ENCODE measurements around the gene REC8. TPM values are rescaled to one million over a fixed set of nuclear protein-coding genes. Genes with fewer than 3 reads are reported as not detected.

Gene REC8
- total and polyA plus RNA-seq, 2 of the 13 experiments (the other 11 are each of a cell fraction or from before 2014, with no cell fraction given), result 3.4 to 14.7 TPM

GRCh38 chr14:24135834-24136683 lies 35.8 kb upstream of the REC8 start, which contains the start of gene PSME1 (continued):
- TF ChIP-seq, protein P1, sequence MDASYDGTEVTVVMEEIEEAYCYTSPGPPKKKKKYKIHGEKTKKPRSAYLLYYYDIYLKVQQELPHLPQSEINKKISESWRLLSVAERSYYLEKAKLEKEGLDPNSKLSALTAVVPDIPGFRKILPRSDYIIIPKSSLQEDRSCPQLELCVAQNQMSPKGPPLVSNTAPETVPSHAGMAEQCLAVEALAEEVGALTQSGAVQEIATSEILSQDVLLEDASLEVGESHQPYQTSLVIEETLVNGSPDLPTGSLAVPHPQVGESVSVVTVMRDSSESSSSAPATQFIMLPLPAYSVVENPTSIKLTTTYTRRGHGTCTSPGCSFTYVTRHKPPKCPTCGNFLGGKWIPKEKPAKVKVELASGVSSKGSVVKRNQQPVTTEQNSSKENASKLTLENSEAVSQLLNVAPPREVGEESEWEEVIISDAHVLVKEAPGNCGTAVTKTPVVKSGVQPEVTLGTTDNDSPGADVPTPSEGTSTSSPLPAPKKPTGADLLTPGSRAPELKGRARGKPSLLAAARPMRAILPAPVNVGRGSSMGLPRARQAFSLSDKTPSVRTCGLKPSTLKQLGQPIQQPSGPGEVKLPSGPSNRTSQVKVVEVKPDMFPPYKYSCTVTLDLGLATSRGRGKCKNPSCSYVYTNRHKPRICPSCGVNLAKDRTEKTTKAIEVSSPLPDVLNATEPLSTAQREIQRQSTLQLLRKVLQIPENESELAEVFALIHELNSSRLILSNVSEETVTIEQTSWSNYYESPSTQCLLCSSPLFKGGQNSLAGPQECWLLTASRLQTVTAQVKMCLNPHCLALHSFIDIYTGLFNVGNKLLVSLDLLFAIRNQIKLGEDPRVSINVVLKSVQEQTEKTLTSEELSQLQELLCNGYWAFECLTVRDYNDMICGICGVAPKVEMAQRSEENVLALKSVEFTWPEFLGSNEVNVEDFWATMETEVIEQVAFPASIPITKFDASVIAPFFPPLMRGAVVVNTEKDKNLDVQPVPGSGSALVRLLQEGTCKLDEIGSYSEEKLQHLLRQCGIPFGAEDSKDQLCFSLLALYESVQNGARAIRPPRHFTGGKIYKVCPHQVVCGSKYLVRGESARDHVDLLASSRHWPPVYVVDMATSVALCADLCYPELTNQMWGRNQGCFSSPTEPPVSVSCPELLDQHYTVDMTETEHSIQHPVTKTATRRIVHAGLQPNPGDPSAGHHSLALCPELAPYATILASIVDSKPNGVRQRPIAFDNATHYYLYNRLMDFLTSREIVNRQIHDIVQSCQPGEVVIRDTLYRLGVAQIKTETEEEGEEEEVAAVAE (CRISPR knock-in tag; IDR thresholded peaks at IDR 0.05; ENCODE audit: borderline replicate concordance), result peak; percentile 88
- no peak for TF ChIP-seq ZNF841 (CRISPR knock-in tag; IDR thresholded peaks at IDR 0.05; ENCODE audit: borderline replicate concordance)
- TF ChIP-seq FOXP4 (CRISPR knock-in tag; IDR thresholded peaks at IDR 0.05), result peak; percentile 50; the same call in 1 of the 2 replicates
- peak; percentile 65 for TF ChIP-seq ZNF281 (CRISPR knock-in tag; IDR thresholded peaks at IDR 0.05; ENCODE audit: borderline replicate concordance)
- no peak for TF ChIP-seq ZNF737 (CRISPR knock-in tag; IDR thresholded peaks at IDR 0.05; ENCODE audit: borderline replicate concordance)
- TF ChIP-seq CBX5 (CRISPR knock-in tag; IDR thresholded peaks at IDR 0.05; ENCODE audit: borderline replicate concordance), result peak; percentile 84; the same call in 1 of the 2 replicates
- TF ChIP-seq TARDBP (CRISPR knock-in tag; IDR thresholded peaks at IDR 0.05), result peak; percentile 11; the same call in 1 of the 2 replicates
- no peak; the same call in 1 of the 2 replicates for TF ChIP-seq ARID2 (CRISPR knock-in tag; IDR thresholded peaks at IDR 0.05; ENCODE audit: borderline replicate concordance)
- TF ChIP-seq ZMAT3 (CRISPR knock-in tag; conservative IDR thresholded peaks at IDR 0.05), result no peak; the same call in 1 of the 2 replicates
- TF ChIP-seq, protein P2, sequence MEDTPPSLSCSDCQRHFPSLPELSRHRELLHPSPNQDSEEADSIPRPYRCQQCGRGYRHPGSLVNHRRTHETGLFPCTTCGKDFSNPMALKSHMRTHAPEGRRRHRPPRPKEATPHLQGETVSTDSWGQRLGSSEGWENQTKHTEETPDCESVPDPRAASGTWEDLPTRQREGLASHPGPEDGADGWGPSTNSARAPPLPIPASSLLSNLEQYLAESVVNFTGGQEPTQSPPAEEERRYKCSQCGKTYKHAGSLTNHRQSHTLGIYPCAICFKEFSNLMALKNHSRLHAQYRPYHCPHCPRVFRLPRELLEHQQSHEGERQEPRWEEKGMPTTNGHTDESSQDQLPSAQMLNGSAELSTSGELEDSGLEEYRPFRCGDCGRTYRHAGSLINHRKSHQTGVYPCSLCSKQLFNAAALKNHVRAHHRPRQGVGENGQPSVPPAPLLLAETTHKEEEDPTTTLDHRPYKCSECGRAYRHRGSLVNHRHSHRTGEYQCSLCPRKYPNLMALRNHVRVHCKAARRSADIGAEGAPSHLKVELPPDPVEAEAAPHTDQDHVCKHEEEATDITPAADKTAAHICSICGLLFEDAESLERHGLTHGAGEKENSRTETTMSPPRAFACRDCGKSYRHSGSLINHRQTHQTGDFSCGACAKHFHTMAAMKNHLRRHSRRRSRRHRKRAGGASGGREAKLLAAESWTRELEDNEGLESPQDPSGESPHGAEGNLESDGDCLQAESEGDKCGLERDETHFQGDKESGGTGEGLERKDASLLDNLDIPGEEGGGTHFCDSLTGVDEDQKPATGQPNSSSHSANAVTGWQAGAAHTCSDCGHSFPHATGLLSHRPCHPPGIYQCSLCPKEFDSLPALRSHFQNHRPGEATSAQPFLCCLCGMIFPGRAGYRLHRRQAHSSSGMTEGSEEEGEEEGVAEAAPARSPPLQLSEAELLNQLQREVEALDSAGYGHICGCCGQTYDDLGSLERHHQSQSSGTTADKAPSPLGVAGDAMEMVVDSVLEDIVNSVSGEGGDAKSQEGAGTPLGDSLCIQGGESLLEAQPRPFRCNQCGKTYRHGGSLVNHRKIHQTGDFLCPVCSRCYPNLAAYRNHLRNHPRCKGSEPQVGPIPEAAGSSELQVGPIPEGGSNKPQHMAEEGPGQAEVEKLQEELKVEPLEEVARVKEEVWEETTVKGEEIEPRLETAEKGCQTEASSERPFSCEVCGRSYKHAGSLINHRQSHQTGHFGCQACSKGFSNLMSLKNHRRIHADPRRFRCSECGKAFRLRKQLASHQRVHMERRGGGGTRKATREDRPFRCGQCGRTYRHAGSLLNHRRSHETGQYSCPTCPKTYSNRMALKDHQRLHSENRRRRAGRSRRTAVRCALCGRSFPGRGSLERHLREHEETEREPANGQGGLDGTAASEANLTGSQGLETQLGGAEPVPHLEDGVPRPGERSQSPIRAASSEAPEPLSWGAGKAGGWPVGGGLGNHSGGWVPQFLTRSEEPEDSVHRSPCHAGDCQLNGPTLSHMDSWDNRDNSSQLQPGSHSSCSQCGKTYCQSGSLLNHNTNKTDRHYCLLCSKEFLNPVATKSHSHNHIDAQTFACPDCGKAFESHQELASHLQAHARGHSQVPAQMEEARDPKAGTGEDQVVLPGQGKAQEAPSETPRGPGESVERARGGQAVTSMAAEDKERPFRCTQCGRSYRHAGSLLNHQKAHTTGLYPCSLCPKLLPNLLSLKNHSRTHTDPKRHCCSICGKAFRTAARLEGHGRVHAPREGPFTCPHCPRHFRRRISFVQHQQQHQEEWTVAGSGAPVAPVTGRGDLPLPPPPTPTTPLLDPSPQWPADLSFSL (CRISPR knock-in tag; IDR thresholded peaks at IDR 0.05), result no peak

Measured in HepG2 (cell line).